NCI-H345 treated with DMSO at 0.1 percent for 48 hours (cell line): ENCODE data around the gene RDH16.
"Not testable (repeated sequence)": the region's sequence is repeated elsewhere in the genome, so short reads cannot be mapped to it uniquely, and the experiment has no call there.

ENCODE experiments used
- DNase-seq: peaks from one replicate; lab custom pipeline; 2025; ENCODE audit not compliant: unreplicated experiment; lab: John Stamatoyannopoulos, UW

Gene RDH16

GRCh38 chr12:56989861-56990610, 32.6 kb upstream of the RDH16 start:
- no peak for DNase-seq

DNA sequence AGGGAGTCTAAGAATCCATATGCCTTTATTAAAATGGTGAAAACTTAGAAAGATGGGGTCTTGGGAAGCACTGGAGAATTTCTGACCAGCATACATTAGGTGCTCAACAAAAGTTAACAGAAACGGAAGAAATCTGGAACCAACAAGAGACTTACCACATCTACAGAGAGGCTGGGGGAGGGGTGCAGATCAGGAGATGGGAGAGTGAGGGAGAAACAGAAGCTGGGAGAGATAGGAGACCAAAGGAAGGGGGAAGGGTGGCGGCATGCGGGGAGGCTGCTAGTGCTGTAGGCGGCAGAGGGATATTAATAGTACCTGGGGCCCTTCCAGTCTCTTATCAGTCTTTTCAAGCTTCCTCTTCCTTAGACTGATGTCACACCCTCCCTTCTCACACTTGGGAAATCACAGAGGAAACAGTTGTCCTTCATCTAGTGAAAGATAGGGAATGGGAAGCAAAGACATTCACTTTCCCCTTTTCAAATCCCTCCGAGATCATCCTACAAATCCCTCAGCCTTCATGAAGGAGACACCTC, 30.9 kb upstream of the RDH16 start:
- no peak for DNase-seq

- DNase-seq, result peak; percentile 65
Measured at GRCh38 chr12:56987551-56988053, 30.2 kb upstream of the RDH16 start.

GRCh38 chr12:56987011-56987410, 29.6 kb upstream of the RDH16 start:
- DNase-seq, result no peak

DNA sequence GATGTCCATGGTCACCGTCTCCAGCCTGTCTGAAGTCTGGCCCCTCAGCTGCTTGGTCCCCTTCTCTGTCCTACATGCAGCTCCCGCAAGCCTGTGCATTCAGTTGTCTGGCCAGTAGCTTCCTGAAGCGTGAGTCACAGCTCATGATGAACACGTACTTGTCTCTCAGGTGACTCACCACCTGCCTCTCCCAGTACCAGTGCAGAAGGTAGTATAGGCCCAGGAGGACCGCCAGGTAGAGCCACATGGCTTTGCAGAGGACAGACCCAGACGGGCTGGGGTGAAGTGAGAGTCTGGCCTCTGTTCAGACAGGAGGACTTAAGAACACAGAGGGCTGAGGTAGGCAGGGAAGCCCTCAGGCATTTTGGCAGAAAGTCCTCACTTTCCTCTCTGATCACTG, 28.3 kb upstream of the RDH16 start:
- DNase-seq, result not testable (repeated sequence)

DNA sequence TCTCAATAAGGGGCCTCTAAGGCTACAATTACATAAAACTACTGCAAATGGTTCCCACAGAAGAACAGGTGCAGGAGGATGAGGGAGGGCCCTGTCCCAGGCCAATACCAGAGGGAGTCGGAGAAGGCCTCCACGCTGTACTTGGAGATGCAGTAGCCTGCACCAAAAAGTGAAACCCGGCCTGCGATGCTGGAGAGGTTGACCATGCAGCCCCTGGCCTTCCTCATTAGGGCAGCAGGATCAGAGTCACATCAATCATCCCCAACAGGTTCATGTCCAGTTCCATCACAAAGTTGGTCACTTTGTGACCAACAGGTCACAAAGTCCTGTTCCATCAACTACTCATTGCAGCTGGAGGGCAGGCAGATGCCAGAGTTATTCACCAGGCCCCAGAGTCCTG, 26.0 kb upstream of the RDH16 start:
- no peak for DNase-seq

DNA sequence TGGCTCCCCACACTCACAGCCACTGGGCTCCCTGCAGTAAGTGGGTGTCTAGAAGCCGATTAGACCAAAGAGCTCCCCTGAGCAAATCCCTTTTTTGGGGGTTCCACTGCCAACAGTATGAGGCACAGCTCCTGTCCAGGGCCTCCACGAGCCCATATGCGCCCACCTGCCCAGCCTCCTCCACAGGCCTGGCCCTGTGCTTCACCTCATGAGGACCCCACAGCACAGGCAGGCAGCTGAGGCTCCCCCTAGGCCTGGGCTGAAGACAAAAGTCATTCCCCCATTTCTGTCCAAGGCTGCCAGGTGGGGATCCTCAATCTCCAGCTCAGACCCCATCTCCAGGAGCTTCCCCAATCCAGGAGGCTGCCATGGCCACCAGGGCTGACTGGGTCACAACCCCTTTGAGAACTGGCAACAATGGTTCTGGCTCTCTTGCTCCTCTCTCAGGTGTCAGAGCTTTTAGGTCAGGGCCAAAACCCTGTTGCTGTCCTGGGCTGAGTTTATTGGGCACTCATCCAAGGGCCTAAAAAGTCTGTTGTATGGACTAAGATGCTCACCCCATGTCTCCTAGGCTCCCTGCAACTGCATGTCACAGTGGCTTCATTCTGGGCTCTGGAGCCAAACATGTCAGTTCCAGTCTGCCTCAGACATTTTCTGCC, 25.3 kb upstream of the RDH16 start:
- not testable (repeated sequence) for DNase-seq

DNA sequence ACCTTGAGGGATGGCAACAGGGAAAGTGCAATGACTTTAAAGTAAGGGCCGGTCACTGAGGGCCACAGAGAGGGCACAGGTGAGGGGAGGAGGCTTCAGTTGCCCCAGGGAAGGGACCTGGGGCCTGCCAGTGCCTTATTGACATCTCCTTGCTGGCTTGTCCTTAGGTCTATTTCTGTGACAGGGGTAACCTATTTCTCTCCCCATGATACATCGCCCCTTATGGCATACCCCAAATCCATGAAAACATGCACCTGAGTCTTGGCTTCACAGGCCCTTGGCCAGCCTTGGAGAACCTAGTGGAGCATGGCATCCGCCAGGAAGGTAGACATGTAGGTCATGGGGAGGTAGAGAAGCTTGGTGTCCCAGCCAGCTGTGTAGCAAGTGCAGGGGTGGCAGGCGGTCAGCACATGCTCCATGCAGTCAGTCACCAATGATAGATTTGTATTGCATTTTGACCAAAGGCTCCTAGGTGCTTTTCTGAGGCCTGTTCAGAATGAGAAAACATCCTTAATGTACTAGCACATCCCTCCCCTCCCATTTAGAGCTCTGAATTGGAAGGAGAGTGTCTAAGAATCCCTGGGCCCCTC, 23.6 kb upstream of the RDH16 start:
- no peak for DNase-seq

- no peak for DNase-seq
Measured at GRCh38 chr12:56980268-56980667, 22.9 kb upstream of the RDH16 start.

DNA sequence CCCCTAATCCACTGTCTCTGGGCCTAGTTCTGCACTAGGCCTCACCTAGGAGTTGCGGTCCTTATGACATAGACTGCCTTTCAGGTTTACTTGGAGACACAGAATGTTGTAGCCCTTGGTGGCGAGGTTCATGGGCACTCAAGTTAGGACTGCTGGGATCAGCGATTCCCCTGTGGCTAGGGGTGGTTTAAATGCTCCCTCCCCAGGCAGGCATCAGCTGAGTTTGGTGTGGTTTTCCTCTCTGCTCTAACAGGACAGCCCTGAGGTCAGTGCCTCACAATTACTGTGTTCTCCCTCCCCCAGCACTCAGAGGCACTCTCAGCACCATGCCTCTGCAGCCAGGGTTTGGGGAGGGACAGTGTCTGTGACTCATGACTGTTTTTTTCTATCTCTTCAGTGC, 22.2 kb upstream of the RDH16 start:
- no peak for DNase-seq

DNA sequence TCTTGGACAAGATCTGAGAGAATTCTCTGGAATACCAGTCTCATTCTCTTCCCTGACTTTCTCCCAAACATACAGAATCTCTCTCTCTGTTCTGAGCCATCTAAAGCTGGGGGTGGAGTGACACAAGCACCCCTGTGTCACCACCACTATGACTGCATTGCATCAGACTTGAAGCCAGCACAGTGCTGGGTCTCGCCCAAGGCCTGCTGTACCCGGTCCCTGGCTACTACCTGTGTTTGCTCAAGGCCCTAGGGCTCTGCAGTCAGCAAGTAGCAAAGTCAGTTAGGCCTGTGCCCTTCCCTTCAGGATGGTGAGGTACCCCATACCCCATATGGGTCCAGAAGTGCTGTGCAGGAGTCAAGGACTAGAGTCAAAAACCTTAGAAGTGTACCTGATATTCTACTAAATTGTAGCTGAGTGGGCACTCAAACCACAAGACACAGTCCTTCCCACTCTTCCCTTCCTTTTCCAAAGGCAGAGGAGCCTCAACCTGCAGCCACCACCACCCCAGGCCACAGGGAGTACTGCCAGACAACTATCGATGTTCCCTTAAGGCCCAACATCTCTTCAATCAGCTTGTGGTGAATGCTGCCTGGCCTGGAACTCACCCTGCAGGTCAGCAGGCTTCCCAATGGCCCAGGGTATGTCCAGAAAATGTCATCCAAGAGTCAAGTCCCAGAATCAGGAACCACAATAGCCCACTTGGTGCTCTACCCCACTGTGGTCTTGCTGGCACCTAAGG, 21.2 kb upstream of the RDH16 start:
- DNase-seq, result no peak

DNA sequence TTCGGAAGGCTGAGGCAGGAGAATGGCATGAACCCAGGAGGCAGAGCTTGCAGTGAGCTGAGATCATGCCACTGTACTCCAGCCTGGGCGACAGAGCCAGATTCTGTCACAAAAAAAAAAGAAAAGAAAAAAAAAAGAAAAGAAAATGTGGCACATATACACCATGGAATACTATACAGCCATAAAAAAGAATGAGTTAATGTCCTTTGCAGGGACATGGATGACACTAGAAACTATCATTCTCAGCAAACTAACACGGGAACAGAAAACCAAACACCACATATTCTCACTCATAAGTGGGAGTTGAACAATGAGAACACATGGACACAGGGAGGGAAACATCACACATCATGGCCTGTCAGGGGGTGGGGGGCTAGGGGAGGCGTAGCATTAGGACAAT, 20.0 kb upstream of the RDH16 start:
- DNase-seq, result not testable (repeated sequence)

GRCh38 chr12:56974224-56974623, 16.8 kb upstream of the RDH16 start:
- not testable (repeated sequence) for DNase-seq

GRCh38 chr12:56968910-56969309, 11.5 kb upstream of the RDH16 start:
- not testable (repeated sequence) for DNase-seq

DNA sequence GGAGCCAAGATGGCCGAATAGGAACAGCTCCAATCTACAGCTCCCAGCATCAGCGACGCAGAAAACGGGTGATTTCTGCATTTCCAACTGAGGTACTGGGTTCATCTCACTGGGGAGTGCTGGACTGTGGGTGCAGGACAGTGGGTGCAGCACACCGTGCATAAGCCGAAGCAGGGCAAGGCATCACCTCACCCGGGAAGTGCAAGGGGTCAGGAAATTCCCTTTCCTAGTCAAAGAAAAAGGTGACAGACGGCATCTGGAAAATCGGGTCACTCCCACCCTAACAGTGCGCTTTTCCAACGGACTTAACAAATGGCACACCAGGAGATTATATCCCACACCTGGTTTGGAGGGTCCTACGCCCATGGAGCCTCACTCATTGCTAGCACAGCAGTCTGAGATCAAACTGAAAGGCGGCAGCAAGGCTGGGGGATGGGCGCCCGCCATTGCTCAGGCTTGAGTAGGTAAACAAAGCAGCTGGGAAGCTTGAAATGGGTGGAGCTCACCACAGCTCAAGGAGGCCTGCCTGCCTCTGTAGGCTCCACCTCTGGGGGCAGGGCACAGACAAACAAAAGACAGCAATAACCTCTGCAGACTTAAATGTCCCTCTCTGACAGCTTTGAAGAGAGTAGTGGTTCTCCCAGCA, 8.7 kb upstream of the RDH16 start:
- not testable (repeated sequence) for DNase-seq

- not testable (repeated sequence) for DNase-seq
Measured at GRCh38 chr12:56965124-56965523, 7.7 kb upstream of the RDH16 start.

DNA sequence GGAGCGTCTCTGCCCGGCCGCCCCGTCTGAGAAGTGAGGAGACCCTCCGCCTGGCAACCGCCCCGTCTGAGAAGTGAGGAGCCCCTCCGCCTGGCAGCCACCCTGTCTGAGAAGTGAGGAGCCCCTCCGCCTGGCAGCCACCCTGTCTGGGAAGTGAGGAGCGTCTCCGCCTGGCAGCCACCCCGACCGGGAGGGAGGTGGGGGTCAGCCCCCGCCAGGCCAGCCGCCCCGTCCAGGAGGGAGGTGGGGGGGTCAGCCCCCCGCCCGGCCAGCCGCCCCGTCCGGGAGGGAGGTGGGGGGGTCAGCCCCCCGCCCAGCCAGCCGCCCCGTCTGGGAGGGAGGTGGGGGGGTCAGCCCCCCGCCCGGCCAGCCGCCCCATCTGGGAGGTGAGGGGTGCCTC, 6.1 kb upstream of the RDH16 start:
- not testable (repeated sequence) for DNase-seq

GRCh38 chr12:56962247-56962646, 4.8 kb upstream of the RDH16 start:
- not testable (repeated sequence) for DNase-seq

DNA sequence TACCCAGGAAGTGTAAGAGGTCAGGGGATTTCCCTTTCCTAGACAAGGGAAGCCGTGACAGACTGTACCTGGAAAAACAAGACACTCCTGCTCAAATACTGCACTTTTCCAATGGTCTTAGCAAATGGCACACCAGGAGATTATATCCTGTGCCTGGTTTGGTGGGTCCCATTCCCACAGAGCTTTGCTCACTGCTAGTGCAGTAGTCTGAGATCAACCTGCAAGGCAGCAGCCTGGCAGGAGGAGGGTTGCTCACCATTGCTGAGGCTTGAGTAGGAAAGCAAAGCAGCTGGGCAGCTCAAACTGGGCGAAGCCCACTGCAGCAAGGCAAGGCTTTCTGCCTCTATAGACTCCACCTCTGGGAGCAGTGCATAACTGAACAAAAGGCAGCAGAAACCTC, 1.0 kb upstream of the RDH16 start:
- DNase-seq, result no peak

DNA sequence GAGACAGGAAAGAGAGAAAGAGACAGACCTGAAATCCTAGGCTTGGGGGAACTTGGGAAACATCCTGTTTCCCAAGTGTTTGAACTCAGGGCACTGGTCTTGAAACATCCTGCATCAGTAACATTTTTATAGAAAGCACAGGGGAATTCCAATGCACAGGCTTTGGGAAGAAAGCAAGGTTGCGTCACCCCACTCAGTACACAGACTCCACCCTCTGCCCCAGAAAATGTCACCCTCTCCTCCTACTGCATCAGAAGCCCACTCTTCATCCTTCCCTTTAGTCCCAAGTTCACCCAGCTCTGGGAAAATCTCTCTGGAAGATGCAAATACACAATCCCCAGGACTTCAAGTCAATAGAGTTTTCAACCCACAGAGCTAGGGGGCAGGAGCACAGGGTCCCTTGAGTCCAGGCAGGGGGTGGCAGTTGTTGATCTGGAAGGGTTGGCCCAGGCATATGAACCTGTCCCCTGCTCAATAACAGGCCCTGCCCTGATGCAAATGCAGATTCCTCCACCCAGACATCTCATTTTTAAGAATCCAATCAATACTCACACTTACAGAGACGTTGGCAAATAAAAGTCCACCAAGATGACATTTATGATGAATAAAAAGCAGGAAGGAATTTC, 1.7 kb downstream of the RDH16 start:
- no peak for DNase-seq
